Measurements from ENCODE around the gene HAUS5.

Gene HAUS5

GRCh38 chr19:35609851-35610353 lies 2.6 kb upstream of the HAUS5 start:
- no peak for DNase-seq

- DNase-seq, result no peak
Measured at GRCh38 chr19:35612224-35612558, 344 bp upstream of the HAUS5 start.

GRCh38 chr19:35613574-35613973 lies 1.0 kb downstream of the HAUS5 start:
- no peak for DNase-seq

- no peak for DNase-seq
Measured at GRCh38 chr19:35615036-35615435, 2.5 kb downstream of the HAUS5 start.

- DNase-seq, result no peak
Measured at GRCh38 chr19:35618857-35619256, 6.3 kb downstream of the HAUS5 start.

- no peak for DNase-seq
Measured at GRCh38 chr19:35619290-35619923, 6.9 kb downstream of the HAUS5 start.

- no peak for DNase-seq
Measured at GRCh38 chr19:35620001-35620400, 7.5 kb downstream of the HAUS5 start.

- no peak for DNase-seq
Measured at GRCh38 chr19:35621708-35622107, 9.2 kb downstream of the HAUS5 start.

GRCh38 chr19:35622750-35623149 lies 10.2 kb downstream of the HAUS5 start:
- DNase-seq, result no peak

GRCh38 chr19:35623327-35624010 lies 10.9 kb downstream of the HAUS5 start:
- no peak for DNase-seq

- DNase-seq, result no peak
Measured at GRCh38 chr19:35628264-35628564, 15.7 kb downstream of the HAUS5 start.

GRCh38 chr19:35628565-35629331 lies 16.2 kb downstream of the HAUS5 start, which contains the start of gene RBM42:
Gene RBM42 (plus strand): TSS chr19:35629036. CDS start chr19:35629154, 118 bp downstream.
- DNase-seq, result peak; percentile 98

- no peak for DNase-seq
Measured at GRCh38 chr19:35629332-35629633, 16.7 kb downstream of the HAUS5 start.

- DNase-seq, result no peak
Measured at GRCh38 chr19:35633727-35634440, 21.3 kb downstream of the HAUS5 start.

GRCh38 chr19:35636651-35637050 lies 24.1 kb downstream of the HAUS5 start:
- DNase-seq, result no peak

- DNase-seq, result no peak
Measured at GRCh38 chr19:35637165-35637564, 24.6 kb downstream of the HAUS5 start.

- no peak for DNase-seq
Measured at GRCh38 chr19:35639321-35639639, 26.7 kb downstream of the HAUS5 start.

GRCh38 chr19:35639863-35640262 lies 27.3 kb downstream of the HAUS5 start:
- no peak for DNase-seq

GRCh38 chr19:35641515-35642151 lies 29.1 kb downstream of the HAUS5 start, which contains the start of gene ETV2:
Gene ETV2 (plus strand): TSS chr19:35641745. CDS start chr19:35642461, 716 bp downstream.
- DNase-seq, result no peak

- no peak for DNase-seq
Measured at GRCh38 chr19:35642312-35642711, 29.8 kb downstream of the HAUS5 start.

GRCh38 chr19:35642798-35643254 lies 30.3 kb downstream of the HAUS5 start:
- no peak for DNase-seq

- peak; percentile 60 for DNase-seq
Measured at GRCh38 chr19:35643255-35644205, 31.0 kb downstream of the HAUS5 start.
